ENCODE measurements around the gene BEST1.
"Not testable (repeated sequence)": the region's sequence is repeated elsewhere in the genome, so short reads cannot be mapped to it uniquely, and the experiment has no call there.

BEST1 gene

GRCh38 chr11:61949169-61950034 is 749 bp upstream of the BEST1 start:
- no peak for DNase-seq (ENCODE audit: low read depth)

GRCh38 chr11:61951484-61952135 is 1.5 kb downstream of the BEST1 start:
- DNase-seq (ENCODE audit: low read depth): no peak

- no peak for DNase-seq (ENCODE audit: low read depth)
Measured at GRCh38 chr11:61952882-61953281, 2.7 kb downstream of the BEST1 start.

- DNase-seq (ENCODE audit: low read depth): not testable (repeated sequence)
Measured at GRCh38 chr11:61953632-61954031, 3.5 kb downstream of the BEST1 start.

GRCh38 chr11:61954106-61954850 is 4.1 kb downstream of the BEST1 start:
- DNase-seq (ENCODE audit: low read depth): no peak

GRCh38 chr11:61954851-61955421 is 4.8 kb downstream of the BEST1 start:
- no peak for DNase-seq (ENCODE audit: low read depth)

- DNase-seq (ENCODE audit: low read depth): no peak
Measured at GRCh38 chr11:61955422-61956135, 5.4 kb downstream of the BEST1 start.

- DNase-seq (ENCODE audit: low read depth): no peak
Measured at GRCh38 chr11:61956191-61957020, 6.3 kb downstream of the BEST1 start.

GRCh38 chr11:61957021-61957770 is 7.0 kb downstream of the BEST1 start:
- no peak for DNase-seq (ENCODE audit: low read depth)

- no peak for DNase-seq (ENCODE audit: low read depth)
Measured at GRCh38 chr11:61958590-61958989, 8.4 kb downstream of the BEST1 start.

- DNase-seq (ENCODE audit: low read depth): no peak
Measured at GRCh38 chr11:61959114-61959513, 9.0 kb downstream of the BEST1 start.

GRCh38 chr11:61959678-61960077 is 9.5 kb downstream of the BEST1 start:
- no peak for DNase-seq (ENCODE audit: low read depth)

- DNase-seq (ENCODE audit: low read depth): no peak
Measured at GRCh38 chr11:61960532-61960931, 10.4 kb downstream of the BEST1 start.

- DNase-seq (ENCODE audit: low read depth): no peak
Measured at GRCh38 chr11:61961570-61962212, 11.5 kb downstream of the BEST1 start.

- DNase-seq (ENCODE audit: low read depth): no peak
Measured at GRCh38 chr11:61962213-61963015, 12.3 kb downstream of the BEST1 start.

- DNase-seq (ENCODE audit: low read depth): no peak
Measured at GRCh38 chr11:61963016-61963281, 12.8 kb downstream of the BEST1 start.

- no peak for DNase-seq (ENCODE audit: low read depth)
Measured at GRCh38 chr11:61963282-61964057, 13.3 kb downstream of the BEST1 start.

- no peak for DNase-seq (ENCODE audit: low read depth)
Measured at GRCh38 chr11:61964058-61964665, 14.0 kb downstream of the BEST1 start.
